Caco-2 (cell line): ENCODE results near the gene KIF17. TPM values are rescaled to one million over a fixed set of nuclear protein-coding genes. Genes with fewer than 3 reads are reported as not detected.
A peak's percentile ranks its signal among the peaks of the same experiment; 100 is the strongest.

Experiments
- BruUV-seq: library from RNA; stranded (reverse); fragments of 400-500 nt; replicated peaks from 2 replicates; lab custom pipeline; 2021; lab: Mats Ljungman, UMichigan
- CTCF ChIA-PET: fragments of 300-600 bp; sonication (Branson Sonifier 250); formaldehyde crosslinking; loops from one replicate; lab custom pipeline; 2022; ENCODE audit warnings: antibody characterized with exemption; lab: Charles Lee
- POLR2A ChIA-PET: fragments of 300-600 bp; sonication (Branson Sonifier 250); formaldehyde crosslinking; loops from one replicate; lab custom pipeline; 2022; ENCODE audit warnings: antibody characterized with exemption; lab: Charles Lee
- DNase-seq, 2 experiments: peaks; one replicate each; pipeline versions ENCODE4 v3.0.0 to v3.0.0-alpha.2; 2020 to 2022
- H3K27me3 ChIP-seq: replicated peaks from 2 replicates; pipeline ENCODE4 v1.6.0; 2011; ENCODE audit warnings: low read length; ENCODE audit not compliant: control insufficient read depth, insufficient read depth
- H3K36me3 ChIP-seq: 2 replicates; pipeline ENCODE4 v1.5.1; 2011; ENCODE audit warnings: low read length; ENCODE audit not compliant: control insufficient read depth, insufficient read depth
- H3K4me1 ChIP-seq: fragments of 250-450 bp; sonication (Bioruptor Pico); 2 replicates; pipeline ENCODE4 v1.5.1; 2020; ENCODE audit warnings: mild to moderate bottlenecking
- H3K4me3 ChIP-seq: 2 replicates; pipeline ENCODE4 v1.5.1; 2011; ENCODE audit warnings: low read depth, mild to moderate bottlenecking, control low read depth, low read length
- H3K9me3 ChIP-seq: fragments of 250-450 bp; sonication (Bioruptor Pico); 2 replicates; pipeline ENCODE4 v1.5.1; 2020; ENCODE audit warnings: mild to moderate bottlenecking, moderate library complexity
- H3K27ac Mint-ChIP-seq: one replicate; pipeline ENCODE4 v1.8.0; 2022; ENCODE audit warnings: mixed read lengths; ENCODE audit not compliant: unreplicated experiment
- H3K27me3 Mint-ChIP-seq: one replicate; pipeline ENCODE4 v1.8.0; 2022; ENCODE audit warnings: mixed read lengths; ENCODE audit not compliant: insufficient read depth, unreplicated experiment
- H3K36me3 Mint-ChIP-seq: one replicate; pipeline ENCODE4 v1.8.0; 2022; ENCODE audit warnings: mild to moderate bottlenecking, mixed read lengths; ENCODE audit not compliant: insufficient read depth, unreplicated experiment
- H3K4me1 Mint-ChIP-seq: one replicate; pipeline ENCODE4 v1.8.0; 2022; ENCODE audit warnings: low read depth, mixed read lengths; ENCODE audit not compliant: unreplicated experiment
- H3K4me3 Mint-ChIP-seq: one replicate; pipeline ENCODE4 v1.8.0; 2022; ENCODE audit warnings: mild to moderate bottlenecking, moderate library complexity, mixed read lengths; ENCODE audit not compliant: unreplicated experiment
- H3K9me3 Mint-ChIP-seq: one replicate; pipeline ENCODE4 v1.8.0; 2022; ENCODE audit warnings: mixed read lengths; ENCODE audit not compliant: unreplicated experiment
- CTCF ChIP-seq, 2 experiments: fragments of 200-600 bp in 1 of 2; IDR thresholded peaks; 1 replicate in 1 of 2; 2 replicates in 1 of 2; pipeline versions ENCODE4 v1.5.1 to v1.8.0; 2011 to 2022; ENCODE audit warnings: antibody characterized with exemption in 1 of 2, control low read depth in 1 of 2, inconsistent platforms in 1 of 2, low read depth in 1 of 2, low read length in 1 of 2, mild to moderate bottlenecking in 1 of 2, moderate library complexity in 1 of 2; ENCODE audit not compliant: insufficient read depth in 1 of 2, severe bottlenecking in 1 of 2, unreplicated experiment in 1 of 2
- intact Hi-C: fragments of 100-400 bp; cut with micrococcal nuclease; formaldehyde crosslinking; loops from one replicate; pipeline ENCODE4 v1.10.0; 2022; ENCODE audit not compliant: unreplicated experiment
- total RNA-seq: library from RNA; stranded (reverse); gene quantifications from 2 replicates; pipeline ENCODE4 v1.2.3, GENCODE V29; 2022

The KIF17 gene
- total RNA-seq, 1 experiment from 2014 or later = 1.5 TPM

GRCh38 chr1:20701446-20701845, 16.4 kb downstream of the KIF17 start:
- no peak overlapping the region for H3K4me3 Mint-ChIP-seq
- no peak overlapping the region for H3K27ac Mint-ChIP-seq
- H3K4me1 Mint-ChIP-seq = peaks cover 8% of the 10 kb centered on the region
- intact Hi-C loops = no loop called here
- H3K9me3 Mint-ChIP-seq = no peaks in the 10 kb centered on the region
- ChIA-PET CTCF (interaction anchor here (1.2 kb wide), 1 partner anchor 494 kb away, joined by 4 read pairs; no protein-coding TSS in a partner anchor), POLR2A (no interaction called here)
- peaks cover 18% of the 10 kb centered on the region for H3K4me1 ChIP-seq
- BruUV-seq = no TSS peak
- no peaks in the 10 kb centered on the region for H3K9me3 ChIP-seq
- TF ChIP-seq CTCF (IDR thresholded peaks at IDR 0.05; ENCODE audit: insufficient read depth in 1 of 2, low read depth in 1 of 2, low read length in 1 of 2, severe bottlenecking in 1 of 2, unreplicated experiment in 1 of 2) = no peak
- DNase-seq = no peak
- no peak overlapping the region for H3K4me3 ChIP-seq
- H3K27me3 Mint-ChIP-seq = no peaks in the 10 kb centered on the region
- no peaks in the 10 kb centered on the region for H3K36me3 ChIP-seq
- H3K27me3 ChIP-seq = no peaks in the 10 kb centered on the region
- H3K36me3 Mint-ChIP-seq = peaks cover 6% of the 10 kb centered on the region

- Histone ChIP-seq H3K27me3 (no peaks in the 10 kb centered on the region), H3K4me1 (peaks cover 18% of the 10 kb centered on the region), H3K9me3 (no peaks in the 10 kb centered on the region), H3K36me3 (no peaks in the 10 kb centered on the region), H3K4me3 (no peak overlapping the region)
- Mint-ChIP-seq H3K27ac (no peak overlapping the region), H3K9me3 (no peaks in the 10 kb centered on the region), H3K4me1 (peaks cover 12% of the 10 kb centered on the region), H3K36me3 (peaks cover 12% of the 10 kb centered on the region), H3K27me3 (no peaks in the 10 kb centered on the region), H3K4me3 (no peak overlapping the region)
- intact Hi-C loops = no loop called here
- no peak for TF ChIP-seq CTCF (IDR thresholded peaks at IDR 0.05; ENCODE audit: insufficient read depth in 1 of 2, low read depth in 1 of 2, low read length in 1 of 2, severe bottlenecking in 1 of 2, unreplicated experiment in 1 of 2)
- no peak for DNase-seq
- POLR2A ChIA-PET = no interaction called here
- BruUV-seq = no TSS peak
- CTCF ChIA-PET = interaction anchor here (2.1 kb wide), 1 partner anchor 494 kb away, joined by 5 read pairs; no protein-coding TSS in a partner anchor
Observed at GRCh38 chr1:20700636-20701215, 17.1 kb downstream of the KIF17 start.

GRCh38 chr1:20699558-20699957, 18.2 kb downstream of the KIF17 start:
- H3K9me3 Mint-ChIP-seq = no peaks in the 10 kb centered on the region
- Histone ChIP-seq H3K4me1 (peaks cover 18% of the 10 kb centered on the region), H3K4me3 (no peak overlapping the region), H3K9me3 (no peaks in the 10 kb centered on the region), H3K27me3 (no peaks in the 10 kb centered on the region), H3K36me3 (no peaks in the 10 kb centered on the region)
- intact Hi-C loops = loop anchor here (10.0 kb wide), 2 partner anchors 85 to 285 kb away; partner anchors contain the start of gene HP1BP3
- ChIA-PET POLR2A (no interaction called here), CTCF (interaction anchor here (0.6 to 2.1 kb wide), 2 partner anchors 496 to 823 kb away, joined by 5 to 6 read pairs; no protein-coding TSS in a partner anchor)
- H3K27ac Mint-ChIP-seq = peak overlapping the region; percentile 69
- peaks cover 12% of the 10 kb centered on the region for H3K4me1 Mint-ChIP-seq
- no peaks in the 10 kb centered on the region for H3K27me3 Mint-ChIP-seq
- TF ChIP-seq CTCF (IDR thresholded peaks at IDR 0.05; ENCODE audit: insufficient read depth in 1 of 2, low read depth in 1 of 2, low read length in 1 of 2, severe bottlenecking in 1 of 2, unreplicated experiment in 1 of 2) = no peak
- no TSS peak for BruUV-seq
- DNase-seq = no peak
- peaks cover 12% of the 10 kb centered on the region for H3K36me3 Mint-ChIP-seq
- H3K4me3 Mint-ChIP-seq = peak overlapping the region; percentile 27
